GM12878 (cell line): Measurements from ENCODE around the gene SLC5A6. TPM values are rescaled to one million over a fixed set of nuclear protein-coding genes. Genes with fewer than 3 reads are reported as not detected.
"Not testable (repeated sequence)": the region's sequence is repeated elsewhere in the genome, so short reads cannot be mapped to it uniquely, and the experiment has no call there.

Experiments used
- ATAC-seq: fragments of 200-7000 bp; cut with Tn5 transposase; 3 replicates; pipeline ENCODE4 v1.9.1; 2020; ENCODE audit warnings: mild to moderate bottlenecking, moderate library complexity
- BruUV-seq: library from RNA; stranded (reverse); fragments of 400-500 nt; replicated peaks from 2 replicates; lab custom pipeline; 2021; lab: Mats Ljungman, UMichigan
- CTCF ChIA-PET: fragments of 300-600 bp; sonication (Branson Sonifier 250); formaldehyde crosslinking; extraction: SDS; loops from one replicate; lab custom pipeline; 2021; ENCODE audit warnings: inconsistent platforms; lab: Yijun Ruan, JAX
- POLR2A ChIA-PET: fragments of 350-600 bp; formaldehyde crosslinking; extraction: SDS; loops from one replicate; lab custom pipeline; 2021; ENCODE audit warnings: inconsistent platforms; lab: Charles Lee
- RAD21 ChIA-PET: fragments of 300-600 bp; sonication (Branson Sonifier 250); formaldehyde crosslinking; loops from one replicate; lab custom pipeline; 2023; ENCODE audit warnings: antibody characterized with exemption; ENCODE audit not compliant: unreplicated experiment; lab: Charles Lee
- SMC1A ChIA-PET: fragments of 300-600 bp; sonication (Branson Sonifier 250); formaldehyde crosslinking; loops from one replicate; lab custom pipeline; 2023; ENCODE audit not compliant: unreplicated experiment, uncharacterized antibody; lab: Charles Lee
- DNase-seq: peaks from one replicate; pipeline ENCODE4 v3.0.0-alpha.2; 2011; ENCODE audit warnings: low read depth, low spot score
- FAIRE-seq: peaks from 3 replicates; lab custom pipeline; 2011; peaks lifted over from hg19 to GRCh38; lab: Jason Lieb, UNC
- H2AFZ ChIP-seq: 2 replicates; pipeline ENCODE4 v1.6.0; 2011; ENCODE audit warnings: low read depth, low read length, control low read depth; ENCODE audit not compliant: control insufficient read depth
- H3K27ac ChIP-seq: 2 replicates; pipeline ENCODE4 v1.5.1; 2011; ENCODE audit warnings: control low read depth; ENCODE audit not compliant: control insufficient read depth, insufficient read depth
- H3K27me3 ChIP-seq, 2 experiments: replicated peaks in 1 of 2; 2 replicates each; pipeline versions ENCODE4 v1.6.0 to v1.6.1; 2011; ENCODE audit warnings: low read length in 1 of 2; ENCODE audit not compliant: control insufficient read depth in 2 of 2, insufficient read depth in 2 of 2
- H3K36me3 ChIP-seq, 2 experiments: 2 replicates each; pipeline ENCODE4 v1.5.1; 2011; ENCODE audit warnings: low read length in 1 of 2; ENCODE audit not compliant: control insufficient read depth in 2 of 2, insufficient read depth in 2 of 2
- H3K4me1 ChIP-seq: 2 replicates; pipeline ENCODE4 v1.6.1; 2011; ENCODE audit warnings: mild to moderate bottlenecking, low read length, moderate library complexity, mixed read lengths; ENCODE audit not compliant: control insufficient read depth, insufficient read depth
- H3K4me2 ChIP-seq: 2 replicates; pipeline ENCODE4 v1.6.0; 2011; ENCODE audit warnings: control low read depth; ENCODE audit not compliant: control insufficient read depth, insufficient read depth
- H3K4me3 ChIP-seq: fragments of 200-600 bp; sonication (generic); 2 replicates; pipeline ENCODE4 v1.5.1; 2016
- H3K79me2 ChIP-seq: 2 replicates; pipeline ENCODE4 v1.6.0; 2011; ENCODE audit warnings: low read length; ENCODE audit not compliant: control insufficient read depth, insufficient read depth
- H3K9ac ChIP-seq: 2 replicates; pipeline ENCODE4 v1.8.0; 2011; ENCODE audit warnings: low read length, control low read depth, mixed read lengths; ENCODE audit not compliant: control insufficient read depth, insufficient read depth
- H3K9me3 ChIP-seq: replicated peaks from 3 replicates; pipeline ENCODE4 v1.5.1; 2011; ENCODE audit warnings: mild to moderate bottlenecking, low read length; ENCODE audit not compliant: control insufficient read depth, insufficient read depth
- H4K20me1 ChIP-seq: 2 replicates; pipeline ENCODE4 v1.6.0; 2011; ENCODE audit not compliant: control insufficient read depth, insufficient read depth
- CHD2 ChIP-seq: IDR thresholded peaks from 2 replicates; pipeline ENCODE4 v1.6.1; 2011; ENCODE audit warnings: low read depth, low read length, improper control_type of control experiment, borderline replicate concordance
- GABPA ChIP-seq: IDR thresholded peaks from 2 replicates; pipeline ENCODE4 v1.6.1; 2014; ENCODE audit warnings: antibody characterized with exemption, low read depth, mild to moderate bottlenecking, inconsistent platforms
- HCFC1 ChIP-seq: fragments of 150-350 bp; IDR thresholded peaks from 2 replicates; pipeline ENCODE4 v1.6.1; 2014; ENCODE audit warnings: low read length
- KAT2A ChIP-seq: conservative IDR thresholded peaks from 2 replicates; pipeline ENCODE4 v1.6.1; 2011; ENCODE audit warnings: low read depth, low read length; ENCODE audit not compliant: control insufficient read depth
- MTA3 ChIP-seq: IDR thresholded peaks from 2 replicates; pipeline ENCODE4 v1.6.1; 2012; ENCODE audit warnings: low read length, inconsistent platforms, borderline replicate concordance
- MYC ChIP-seq: IDR thresholded peaks from 2 replicates; pipeline ENCODE4 v1.6.1; 2011; ENCODE audit warnings: mild to moderate bottlenecking, low read length, moderate library complexity, inconsistent platforms; ENCODE audit not compliant: insufficient read depth, insufficient replicate concordance, insufficient read length, severe bottlenecking
- NR2C1 ChIP-seq: fragments of 450-650 bp; IDR thresholded peaks from 2 replicates; pipeline ENCODE4 v1.6.1; 2017; ENCODE audit warnings: antibody characterized with exemption, mild to moderate bottlenecking, moderate library complexity
- SMARCA5 ChIP-seq: fragments of 450-650 bp; IDR thresholded peaks from 2 replicates; pipeline ENCODE4 v1.6.1; 2017; ENCODE audit warnings: mild to moderate bottlenecking
- ZNF217 ChIP-seq: fragments of 450-650 bp; IDR thresholded peaks from 2 replicates; pipeline ENCODE4 v1.6.1; 2017; ENCODE audit warnings: antibody characterized with exemption, mild to moderate bottlenecking
- WGBS: methylation state at CpG from one replicate; pipeline ENCODE4 v1.1.6; 2016; ENCODE audit warnings: low lambda C conversion rate; ENCODE audit not compliant: insufficient replicate concordance, insufficient coverage; ENCODE audit errors: missing lambda C conversion rate; 5-methylcytosine and 5-hydroxymethylcytosine counted together
- in situ Hi-C: fragments of 300-500 bp; cut with MboI; formaldehyde crosslinking; loops from 9 replicates; pipeline ENCODE4 v1.14.3; 2018; ENCODE audit warnings: mixed read lengths
- intact Hi-C: fragments of 100-400 bp; cut with micrococcal nuclease; formaldehyde crosslinking; loops from one replicate; pipeline ENCODE4 v1.14.2; 2022; ENCODE audit not compliant: unreplicated experiment
- polyA plus RNA-seq, 11 experiments: library from polyadenylated mRNA; depleted of rRNA in 4 of 11; unstranded in 6 of 11; stranded (reverse) in 5 of 11; fragments of >200 nt; fragmentation: Nextera tagmentation in 4 of 11; fragmentation: Illumina TruSeq in 1 of 11; extraction: Ambion mirVana in 4 of 11; extraction: Trizol in 1 of 11; gene quantifications; 1 replicate in 1 of 11; 2 replicates in 10 of 11; pipeline versions ENCODE4 v1.2.1 to v1.2.3, GENCODE V29; 2011 to 2016; ENCODE audit warnings: inconsistent platforms in 2 of 11, missing spikeins in 2 of 11, low read depth in 1 of 11
- total RNA-seq, 4 experiments: library from RNA; depleted of rRNA in 3 of 4; stranded (reverse); fragments of >200 nt in 3 of 4; fragmentation: Illumina TruSeq in 1 of 4; extraction: Trizol in 1 of 4; gene quantifications; 2 replicates each; pipeline versions ENCODE4 v1.2.1 to v1.2.3, GENCODE V29; 2013 to 2021
- TF ChIP-seq, protein P1 (sequence below): fragments of 150-350 bp; IDR thresholded peaks from 2 replicates; pipeline ENCODE4 v1.6.1; 2014; ENCODE audit warnings: mild to moderate bottlenecking, low read depth, low read length
- TF ChIP-seq, protein P2 (sequence below): IDR thresholded peaks from 2 replicates; pipeline ENCODE4 v1.6.1; 2011; ENCODE audit warnings: low read depth, mild to moderate bottlenecking, low read length, moderate library complexity, borderline replicate concordance; ENCODE audit errors: extremely low read depth

Gene SLC5A6
- total and polyA plus RNA-seq, 10 of the 15 experiments (the other 5 are each of a cell fraction or from before 2014, with no cell fraction given): 13.1 to 101 (median 55.3) TPM

DNA sequence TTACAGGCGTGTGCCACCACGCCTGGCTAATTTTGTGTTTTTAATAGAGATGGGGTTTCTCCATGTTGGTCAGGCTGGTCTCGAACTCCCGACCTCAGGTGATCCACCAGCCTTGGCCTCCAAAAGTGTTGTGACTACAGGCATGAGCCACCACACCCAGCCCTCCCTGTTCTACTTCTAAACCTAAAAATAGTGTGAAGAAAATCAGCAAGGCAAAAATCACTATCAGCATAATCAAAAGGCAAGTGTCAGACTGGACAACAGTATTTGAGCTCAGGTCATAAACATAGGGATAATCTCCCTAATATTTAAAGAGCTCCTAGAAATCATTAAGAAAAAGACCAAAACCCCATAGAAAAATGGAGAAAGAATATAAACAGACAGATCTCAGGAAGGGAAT is 36.3 kb downstream of the SLC5A6 start:
- POLR2A ChIA-PET: interaction anchor here (0.6 kb wide), 1 partner anchor 19 kb away, joined by 4 read pairs; no protein-coding TSS in a partner anchor

DNA sequence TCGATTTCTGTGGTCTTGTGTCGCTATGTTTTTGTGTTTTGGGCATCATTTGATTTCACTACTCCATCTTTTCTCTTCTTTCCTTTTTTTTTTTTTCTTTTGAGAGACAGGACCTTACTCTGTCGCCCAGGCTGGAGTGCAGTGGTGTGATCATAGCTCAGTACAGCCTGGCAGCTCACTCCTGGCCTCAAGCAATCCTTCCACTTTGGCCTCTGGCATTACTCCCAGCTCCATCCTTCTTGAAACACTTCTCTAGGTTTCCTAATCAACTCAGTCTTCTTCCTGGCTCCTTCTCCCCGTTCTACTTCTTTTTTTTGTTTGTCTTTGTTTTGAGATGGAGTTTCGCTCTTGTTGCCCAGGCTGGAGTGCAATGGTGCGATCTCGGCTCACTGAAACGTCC is 36.7 kb downstream of the SLC5A6 start:
- ChIA-PET RAD21 (no interaction called here), POLR2A (no interaction called here), SMC1A (interaction anchor here (1.0 to 1.5 kb wide), 3 partner anchors 9 to 80 kb away, joined by 3 to 4 read pairs (median 3); no protein-coding TSS in a partner anchor), CTCF (interaction anchor here (0.7 to 1.1 kb wide), 4 partner anchors 11 to 127 kb away, joined by 3 to 8 read pairs (median 4); no protein-coding TSS in a partner anchor)
- Histone ChIP-seq H4K20me1 (no peaks in the 10 kb centered on the region), H3K9ac (no peak overlapping the region), H3K36me3 (no peaks in the 10 kb centered on the region), H3K27me3 (no peaks in the 10 kb centered on the region; a peak in 1 of 4 replicates), H3K4me2 (no peak overlapping the region), H3K27ac (no peak overlapping the region), H3K4me3 (no peak overlapping the region), H3K4me1 (peaks cover 8% of the 10 kb centered on the region), H2AFZ (no peak overlapping the region), H3K9me3 (no peaks in the 10 kb centered on the region), H3K79me2 (no peaks in the 10 kb centered on the region)
- ATAC-seq (no peak), FAIRE-seq (no peak), DNase-seq (no peak)
- 41% methylated on average over 8 of the region's 8 CpGs for WGBS
- no peak for TF ChIP-seq NR2C1
- no peak for TF ChIP-seq GABPA
- TF ChIP-seq, protein P1, sequence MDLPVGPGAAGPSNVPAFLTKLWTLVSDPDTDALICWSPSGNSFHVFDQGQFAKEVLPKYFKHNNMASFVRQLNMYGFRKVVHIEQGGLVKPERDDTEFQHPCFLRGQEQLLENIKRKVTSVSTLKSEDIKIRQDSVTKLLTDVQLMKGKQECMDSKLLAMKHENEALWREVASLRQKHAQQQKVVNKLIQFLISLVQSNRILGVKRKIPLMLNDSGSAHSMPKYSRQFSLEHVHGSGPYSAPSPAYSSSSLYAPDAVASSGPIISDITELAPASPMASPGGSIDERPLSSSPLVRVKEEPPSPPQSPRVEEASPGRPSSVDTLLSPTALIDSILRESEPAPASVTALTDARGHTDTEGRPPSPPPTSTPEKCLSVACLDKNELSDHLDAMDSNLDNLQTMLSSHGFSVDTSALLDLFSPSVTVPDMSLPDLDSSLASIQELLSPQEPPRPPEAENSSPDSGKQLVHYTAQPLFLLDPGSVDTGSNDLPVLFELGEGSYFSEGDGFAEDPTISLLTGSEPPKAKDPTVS: no peak
- TF ChIP-seq ZNF217: no peak
- TF ChIP-seq, protein P2, sequence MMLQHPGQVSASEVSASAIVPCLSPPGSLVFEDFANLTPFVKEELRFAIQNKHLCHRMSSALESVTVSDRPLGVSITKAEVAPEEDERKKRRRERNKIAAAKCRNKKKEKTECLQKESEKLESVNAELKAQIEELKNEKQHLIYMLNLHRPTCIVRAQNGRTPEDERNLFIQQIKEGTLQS: no peak
- no peak for TF ChIP-seq MTA3
- no peak for TF ChIP-seq CHD2
- no peak for TF ChIP-seq MYC
- no peak for TF ChIP-seq SMARCA5
- no peak for TF ChIP-seq HCFC1
- TF ChIP-seq KAT2A: no peak
- intact Hi-C loops (loop anchor here (10.0 kb wide), 1 partner anchor 109 kb away; the partner anchor contains the start of gene TRIM54), in situ Hi-C loops (no loop called here)
- no TSS peak for BruUV-seq

More for the DNA sequence above, 36.3 kb downstream of the SLC5A6 start:
- H4K20me1 ChIP-seq, RAD21 ChIA-PET, H3K4me3 ChIP-seq, H3K9ac ChIP-seq, BruUV-seq, H3K9me3 ChIP-seq, in situ Hi-C loops, H3K27ac ChIP-seq, H3K27me3 ChIP-seq, H3K36me3 ChIP-seq, H3K4me1 ChIP-seq, H3K4me2 ChIP-seq, H2AFZ ChIP-seq, DNase-seq, FAIRE-seq, H3K79me2 ChIP-seq, ATAC-seq: not testable (repeated sequence)
- 41% methylated on average over 4 of the region's 4 CpGs for WGBS
- ChIA-PET CTCF (interaction anchor here (0.8 to 1.1 kb wide), 3 partner anchors 10 to 127 kb away, joined by 3 to 4 read pairs (median 3); no protein-coding TSS in a partner anchor), SMC1A (interaction anchor here (1.3 to 1.5 kb wide), 2 partner anchors 9 to 80 kb away, joined by 3 read pairs; no protein-coding TSS in a partner anchor)
- intact Hi-C loops: loop anchor here (10.0 kb wide), 1 partner anchor 109 kb away; the partner anchor contains the start of gene TRIM54
